Measurements from ENCODE around the gene SCART1. TPM values are rescaled to one million over a fixed set of nuclear protein-coding genes. Genes with fewer than 3 reads are reported as not detected.
"Not testable (repeated sequence)": the region's sequence is repeated elsewhere in the genome, so short reads cannot be mapped to it uniquely, and the experiment has no call there.

SCART1 gene
- total RNA-seq (2014; rRNA removed; shearing (Covaris generic)), result 0.37 and 0.47 TPM in 2 replicates

DNA sequence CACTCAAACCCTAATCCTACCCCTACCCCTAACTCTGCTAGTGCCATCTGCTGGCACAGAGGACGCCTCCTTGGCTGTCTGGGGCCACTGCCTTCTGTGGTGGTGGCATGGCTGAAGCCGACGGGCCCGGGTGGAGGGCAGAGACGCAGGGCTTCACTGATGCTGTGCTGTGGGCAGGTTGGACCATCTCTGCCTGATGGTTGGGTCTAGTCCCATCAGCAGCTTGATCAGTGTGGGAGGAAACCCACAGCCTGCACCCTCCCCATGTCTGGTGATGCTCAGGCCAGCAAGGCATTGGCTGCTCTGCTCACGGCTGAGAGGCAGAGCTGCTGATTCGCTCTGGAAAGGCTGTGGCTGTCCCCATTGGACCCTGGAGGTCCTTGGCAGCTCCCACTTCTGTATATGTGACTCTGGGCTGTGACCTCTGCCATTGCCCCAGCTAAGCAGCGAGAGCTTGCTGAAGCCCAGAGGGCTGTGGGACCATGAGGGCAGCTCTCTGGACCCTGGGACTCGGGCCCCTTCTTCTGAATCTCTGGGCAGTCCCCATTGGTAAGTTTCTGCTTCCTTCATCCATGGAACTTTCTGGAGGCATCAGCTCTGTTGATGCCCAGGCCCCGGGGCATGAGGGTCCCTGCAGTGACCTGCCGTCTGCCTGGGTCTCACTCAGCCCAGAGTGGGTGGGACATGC, at the start of gene SCART1:
Gene SCART1, plus strand, starts transcription at position 430 of the 688 bp plus-strand sequence. Its CDS starts 53 bp downstream, at position 483.
- DNase-seq (ENCODE audit: low spot score), result no peak

DNA sequence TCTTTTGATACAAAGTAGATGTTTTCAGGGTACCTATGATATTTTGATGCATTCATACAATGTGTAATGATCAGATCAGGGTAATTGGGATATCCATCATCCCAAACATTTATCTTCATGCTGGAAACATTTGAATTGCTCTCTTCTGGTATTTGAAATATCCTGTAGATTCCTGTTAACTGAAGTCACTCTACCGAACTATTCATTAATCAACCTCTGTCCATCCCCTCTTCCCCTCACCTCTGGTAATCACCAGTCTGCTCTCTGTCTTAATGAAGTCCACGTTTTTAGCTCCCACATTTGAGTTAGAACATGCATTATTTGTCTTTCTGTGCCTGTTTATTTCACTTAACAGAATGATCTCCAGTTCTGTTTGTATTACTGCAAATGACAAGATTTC, 48.5 kb upstream of the SCART1 start:
- DNase-seq (ENCODE audit: low spot score), result no peak

DNA sequence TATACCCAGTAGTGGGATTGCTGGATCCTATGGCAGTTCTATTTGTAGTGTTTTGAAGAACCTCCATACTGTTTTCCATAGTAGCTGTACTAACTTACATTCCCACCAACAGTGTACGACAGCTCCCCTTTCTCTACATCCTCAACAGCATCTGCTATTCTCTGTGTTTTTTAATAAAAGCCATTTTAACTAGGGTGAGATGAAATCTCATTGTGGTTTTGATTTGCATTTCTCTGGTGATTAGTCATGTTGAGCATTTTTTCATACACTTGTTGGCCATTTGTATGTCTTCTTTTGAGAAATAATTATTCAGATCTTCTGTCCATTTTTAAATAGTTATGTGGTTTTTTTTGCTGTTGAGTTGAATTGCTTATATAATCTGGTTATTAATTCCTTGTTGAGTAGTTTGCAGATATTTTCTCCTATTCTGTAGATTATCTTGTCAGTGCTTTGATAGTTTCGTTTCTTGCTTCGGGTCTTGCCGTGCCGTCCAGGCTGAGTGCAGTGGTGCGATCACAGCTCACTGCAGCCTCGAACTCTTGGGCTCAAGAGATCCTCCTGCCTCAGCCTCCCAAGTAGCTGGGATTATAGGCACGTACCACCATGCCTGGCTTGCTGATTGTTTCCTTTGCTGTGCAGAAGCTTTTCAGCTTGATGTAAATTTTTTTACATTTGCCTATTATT, 47.8 kb upstream of the SCART1 start:
- DNase-seq (ENCODE audit: low spot score), result no peak

DNA sequence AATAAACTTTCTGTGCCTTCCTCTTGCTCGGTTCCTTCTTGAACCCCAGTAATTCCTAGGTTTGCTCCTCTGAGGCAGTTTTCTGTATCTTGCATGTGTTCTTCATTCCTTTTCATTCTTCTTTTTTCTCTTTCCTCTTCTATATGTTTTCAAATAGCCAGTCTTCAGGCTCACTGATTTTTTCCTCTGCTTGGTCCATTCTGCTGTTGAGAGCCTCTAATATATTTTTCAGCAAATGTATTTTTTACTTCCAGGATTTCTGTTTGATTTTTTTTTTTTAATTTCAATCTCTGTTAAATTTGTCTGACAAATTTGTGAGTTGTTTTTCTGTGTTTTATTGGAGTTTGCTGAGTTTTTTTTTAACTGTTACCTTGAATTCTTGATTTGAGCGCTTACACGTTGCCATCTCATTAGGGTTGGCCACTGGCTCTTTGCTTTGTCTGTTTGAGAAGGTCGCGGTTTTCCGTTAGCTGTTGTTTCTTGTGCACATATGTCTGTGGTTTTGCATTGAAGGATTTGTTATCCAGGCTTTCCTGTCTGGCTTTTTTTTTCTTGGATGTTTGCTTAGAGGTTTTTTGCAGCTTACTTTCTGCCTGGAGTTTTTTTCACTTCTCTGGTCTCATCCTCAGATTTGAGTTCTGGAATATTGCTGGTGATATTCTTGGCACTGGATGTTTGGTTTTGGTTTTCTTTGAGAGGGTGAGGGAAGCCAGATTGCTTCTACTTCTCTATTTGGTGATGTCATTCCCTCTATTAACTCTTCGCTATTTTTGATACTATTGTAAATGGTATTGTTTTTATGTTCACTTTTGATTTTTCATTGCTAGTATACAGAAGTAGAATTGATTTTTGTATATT, 42.0 kb upstream of the SCART1 start:
- no peak for DNase-seq (ENCODE audit: low spot score)

DNA sequence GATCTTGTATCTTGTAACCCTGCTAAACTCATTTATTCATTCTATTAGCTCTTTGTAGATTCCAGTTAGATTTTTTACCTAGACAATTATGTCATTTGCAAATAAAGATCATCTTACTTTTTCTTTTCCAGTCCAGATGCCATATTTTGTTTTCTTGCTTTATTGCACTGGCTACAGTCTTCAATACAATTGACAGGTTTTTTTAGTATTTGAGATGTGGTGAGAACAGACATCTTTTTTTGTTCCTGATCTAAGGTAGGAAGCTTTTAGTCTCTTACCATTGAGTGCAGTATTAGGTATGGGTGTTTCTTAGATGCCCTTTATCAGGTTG, 41.4 kb upstream of the SCART1 start:
- no peak for DNase-seq (ENCODE audit: low spot score)

DNA sequence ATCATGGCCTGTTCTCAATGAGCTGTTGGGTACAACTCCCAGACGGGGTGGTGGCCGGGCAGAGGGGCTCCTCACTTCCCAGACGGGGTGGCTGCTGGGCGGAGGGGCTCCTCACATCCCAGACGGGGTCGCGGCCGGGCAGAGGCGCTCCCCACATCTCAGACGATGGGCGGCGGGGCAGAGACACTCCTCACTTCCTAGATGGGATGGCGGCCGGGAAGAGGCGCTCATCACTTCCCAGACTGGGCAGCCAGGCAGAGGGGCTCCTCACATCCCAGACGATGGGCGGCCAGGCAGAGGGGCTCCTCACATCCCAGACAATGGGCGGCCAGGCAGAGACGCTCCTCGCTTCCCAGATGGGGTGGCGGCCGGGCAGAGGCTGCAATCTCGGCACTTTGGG, 39.3 kb upstream of the SCART1 start:
- DNase-seq (ENCODE audit: low spot score), result not testable (repeated sequence)

DNA sequence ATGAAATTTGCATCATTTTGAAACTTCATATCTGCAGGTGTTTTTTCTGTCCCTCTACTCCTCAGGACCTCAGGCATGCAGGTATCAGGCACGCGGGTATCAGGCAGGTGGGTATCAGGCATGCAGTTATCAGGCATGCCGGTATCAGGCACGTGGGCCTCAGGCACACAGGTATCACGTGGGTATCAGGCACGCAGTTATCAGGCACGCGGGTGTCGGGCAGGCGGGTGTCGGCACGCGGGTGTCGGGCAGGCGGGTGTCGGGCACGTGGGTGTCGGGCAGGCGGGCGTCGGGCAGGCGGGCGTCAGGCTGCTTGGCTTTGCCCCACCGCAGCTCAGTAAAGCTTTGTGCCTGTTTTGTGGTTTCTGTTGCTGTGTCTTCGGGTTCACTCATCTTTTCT, 38.0 kb upstream of the SCART1 start:
- DNase-seq (ENCODE audit: low spot score), result no peak

DNA sequence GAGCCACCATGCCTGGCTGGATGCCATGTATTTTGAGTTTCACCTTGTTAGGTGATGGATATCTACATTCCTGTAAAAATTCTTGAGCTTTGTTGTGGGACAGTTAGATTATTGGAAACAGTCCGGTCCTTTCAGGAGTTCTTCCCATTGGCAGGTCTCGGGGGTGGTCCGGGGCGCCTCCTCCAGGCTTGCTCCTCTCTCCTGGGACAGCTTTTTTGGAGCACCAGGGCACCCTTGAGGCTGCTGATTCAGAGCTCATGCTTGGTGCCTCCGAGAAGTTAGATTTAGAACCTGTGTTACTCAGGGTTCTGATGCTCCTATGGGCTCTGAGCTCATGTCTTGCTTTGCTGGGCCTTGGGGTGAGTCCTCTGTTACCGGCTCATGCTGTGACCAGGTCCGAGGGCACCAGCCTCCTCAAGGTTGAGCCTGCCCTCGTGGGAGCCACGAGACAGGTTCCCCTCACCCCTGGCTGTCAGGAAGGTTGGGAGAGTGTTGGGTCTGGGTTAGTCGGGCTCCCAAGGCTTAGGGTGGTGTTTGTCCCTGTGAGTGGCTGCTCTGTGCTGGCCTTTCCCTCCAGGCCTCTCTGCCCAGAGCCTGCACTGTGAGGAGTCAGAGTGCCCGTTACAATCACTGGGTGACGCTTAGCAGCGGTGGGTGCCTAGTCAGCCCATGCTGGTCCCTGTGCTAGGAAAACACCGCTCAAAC, 35.3 kb upstream of the SCART1 start:
- DNase-seq (ENCODE audit: low spot score), result no peak

DNA sequence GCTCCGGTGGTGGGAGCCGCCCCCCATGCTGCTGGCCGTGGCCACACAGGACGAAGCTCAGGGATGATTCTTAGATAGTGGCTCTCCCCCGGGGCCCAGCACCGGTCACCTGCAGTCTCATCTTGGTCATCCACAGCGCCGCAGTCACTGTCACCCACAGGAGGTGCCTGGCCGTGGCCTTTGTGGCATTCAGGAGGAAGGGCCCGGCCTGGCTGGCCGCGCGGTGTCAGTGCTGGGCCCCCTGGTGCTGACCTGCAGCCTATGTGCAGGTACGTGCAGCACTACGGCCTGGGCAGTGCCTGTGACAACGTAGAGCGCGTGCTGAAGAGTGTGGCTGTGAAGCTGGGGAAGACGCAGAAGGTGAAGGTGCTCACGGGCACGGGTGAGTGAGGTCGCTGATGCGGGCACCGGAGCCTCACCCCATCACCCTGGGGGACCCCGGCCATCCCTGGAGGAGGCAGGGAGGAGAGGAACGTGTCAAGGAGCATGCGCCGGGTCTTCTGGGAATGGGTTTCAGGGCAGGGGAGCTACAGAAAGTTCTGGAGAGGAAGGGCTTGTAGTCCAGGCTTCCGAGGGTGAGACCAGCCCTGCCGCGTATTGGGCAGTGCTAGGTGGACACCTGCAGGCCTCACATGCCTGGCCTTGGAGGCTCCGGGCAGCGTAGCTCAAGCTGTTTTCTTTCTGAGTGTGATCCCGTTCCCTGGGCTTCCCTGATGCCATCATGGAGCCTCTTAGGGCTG, 34.4 kb upstream of the SCART1 start:
- no peak for DNase-seq (ENCODE audit: low spot score)

DNA sequence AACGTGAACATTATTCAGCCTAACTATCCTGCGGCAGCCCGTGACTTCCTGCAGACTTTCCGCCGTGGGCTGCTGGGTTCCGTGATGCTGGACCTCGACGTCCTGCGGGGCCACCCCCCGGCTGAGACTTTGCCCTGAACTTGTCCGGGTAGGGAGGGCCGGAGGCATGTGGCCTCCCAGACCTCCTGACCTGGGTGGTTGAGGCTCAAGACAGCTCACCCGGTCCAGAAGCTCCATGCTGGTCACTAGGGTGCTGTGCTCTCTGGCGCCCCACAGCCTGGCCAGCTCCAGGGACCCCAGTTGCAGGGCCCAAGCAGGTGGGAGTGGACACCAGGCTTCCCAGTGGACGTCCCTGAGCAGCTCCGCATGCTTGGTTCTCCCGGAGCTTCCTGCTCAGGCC, 33.7 kb upstream of the SCART1 start:
- no peak for DNase-seq (ENCODE audit: low spot score)

DNA sequence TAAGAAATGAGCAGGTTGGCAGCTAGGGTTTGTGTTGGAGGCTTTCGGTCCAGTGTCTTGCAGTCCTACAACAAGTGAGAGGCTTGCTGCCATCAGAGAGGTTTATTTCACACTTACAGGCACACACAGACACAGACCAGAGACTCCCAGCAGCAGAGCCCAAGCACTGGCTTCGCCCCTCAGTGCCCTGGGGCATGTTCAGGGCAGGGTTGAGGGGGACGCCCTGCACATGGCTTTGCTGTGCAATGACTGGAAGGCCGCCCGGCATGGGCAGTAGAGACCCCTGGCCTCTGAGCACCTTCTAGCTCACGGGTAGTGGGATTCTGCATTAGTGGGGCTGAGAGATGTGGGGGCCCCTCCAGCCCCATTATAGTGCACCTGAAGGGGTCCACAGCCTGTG, 33.2 kb upstream of the SCART1 start:
- no peak for DNase-seq (ENCODE audit: low spot score)

DNA sequence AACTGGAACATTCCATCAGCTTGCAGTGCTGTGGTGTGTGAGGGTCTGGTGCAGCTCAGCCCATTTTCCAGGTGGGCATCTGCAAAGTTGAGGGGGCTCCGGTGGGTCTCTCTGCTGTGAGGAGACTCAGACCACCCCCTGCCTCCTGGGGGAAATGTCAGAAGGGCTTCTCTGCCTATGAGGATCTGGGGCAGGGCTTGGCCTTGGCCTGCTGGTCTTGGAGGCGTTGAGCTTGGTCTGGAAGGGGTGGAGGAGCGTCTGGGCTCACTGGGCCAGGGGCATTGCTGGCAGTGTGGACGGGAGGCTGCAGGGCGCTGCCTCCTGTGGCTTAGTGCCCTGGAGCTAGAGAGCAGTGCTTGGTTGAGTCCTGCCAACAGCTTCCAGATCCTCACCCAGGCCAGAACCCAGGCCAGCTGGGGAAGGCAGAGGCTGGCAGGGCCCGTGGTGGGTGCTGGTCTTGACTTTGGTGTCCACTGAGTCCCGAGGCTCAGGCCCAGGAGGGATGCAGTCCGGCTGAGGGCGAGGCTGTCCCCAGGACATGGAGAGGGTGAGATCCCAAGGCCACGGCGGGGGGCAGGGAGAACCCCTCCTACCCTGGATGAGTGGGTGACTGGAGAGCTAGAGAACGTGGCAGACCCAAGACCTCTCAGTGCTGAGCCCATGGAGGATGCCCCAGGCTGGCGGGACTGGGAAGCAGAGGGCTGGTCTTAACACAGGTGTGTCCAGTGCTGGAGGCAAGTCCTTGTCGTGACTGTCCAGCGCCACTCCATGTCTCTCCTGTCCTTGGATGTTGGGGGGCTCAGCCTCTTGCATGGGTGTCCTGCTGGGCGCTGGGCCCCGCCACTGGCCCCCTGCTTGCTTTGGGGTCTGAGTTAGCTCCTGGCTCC, 32.2 kb upstream of the SCART1 start:
- DNase-seq (ENCODE audit: low spot score), result no peak

DNA sequence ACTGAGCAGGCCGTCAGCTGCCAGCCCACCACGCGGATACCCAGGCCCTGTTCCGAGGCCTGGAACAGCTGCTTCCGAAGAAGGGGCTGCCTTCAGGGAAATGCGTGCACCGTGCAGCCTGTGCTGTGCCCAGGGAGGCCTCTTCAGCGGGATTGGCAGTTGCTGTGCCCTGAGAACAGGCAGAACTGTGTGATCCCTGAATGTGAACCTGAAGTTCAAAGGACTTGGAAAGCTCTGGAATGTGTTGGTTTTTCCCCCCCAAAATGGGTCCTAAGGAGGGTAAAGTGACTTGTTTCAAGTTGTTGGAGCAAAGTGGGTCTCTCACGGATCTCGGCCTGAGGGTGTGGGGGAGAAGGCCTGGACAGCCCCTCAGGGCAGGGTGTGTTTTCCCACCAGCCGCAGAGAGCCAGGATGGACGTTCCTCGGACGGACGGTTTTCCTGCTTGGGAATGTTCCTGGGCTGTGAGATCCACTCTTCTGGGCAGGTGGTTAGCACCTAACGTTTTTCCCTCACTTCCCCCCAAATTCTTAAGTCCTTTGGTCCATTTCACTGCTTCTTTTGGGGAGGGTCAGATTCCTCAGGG, 31.4 kb upstream of the SCART1 start:
- DNase-seq (ENCODE audit: low spot score), result no peak

DNA sequence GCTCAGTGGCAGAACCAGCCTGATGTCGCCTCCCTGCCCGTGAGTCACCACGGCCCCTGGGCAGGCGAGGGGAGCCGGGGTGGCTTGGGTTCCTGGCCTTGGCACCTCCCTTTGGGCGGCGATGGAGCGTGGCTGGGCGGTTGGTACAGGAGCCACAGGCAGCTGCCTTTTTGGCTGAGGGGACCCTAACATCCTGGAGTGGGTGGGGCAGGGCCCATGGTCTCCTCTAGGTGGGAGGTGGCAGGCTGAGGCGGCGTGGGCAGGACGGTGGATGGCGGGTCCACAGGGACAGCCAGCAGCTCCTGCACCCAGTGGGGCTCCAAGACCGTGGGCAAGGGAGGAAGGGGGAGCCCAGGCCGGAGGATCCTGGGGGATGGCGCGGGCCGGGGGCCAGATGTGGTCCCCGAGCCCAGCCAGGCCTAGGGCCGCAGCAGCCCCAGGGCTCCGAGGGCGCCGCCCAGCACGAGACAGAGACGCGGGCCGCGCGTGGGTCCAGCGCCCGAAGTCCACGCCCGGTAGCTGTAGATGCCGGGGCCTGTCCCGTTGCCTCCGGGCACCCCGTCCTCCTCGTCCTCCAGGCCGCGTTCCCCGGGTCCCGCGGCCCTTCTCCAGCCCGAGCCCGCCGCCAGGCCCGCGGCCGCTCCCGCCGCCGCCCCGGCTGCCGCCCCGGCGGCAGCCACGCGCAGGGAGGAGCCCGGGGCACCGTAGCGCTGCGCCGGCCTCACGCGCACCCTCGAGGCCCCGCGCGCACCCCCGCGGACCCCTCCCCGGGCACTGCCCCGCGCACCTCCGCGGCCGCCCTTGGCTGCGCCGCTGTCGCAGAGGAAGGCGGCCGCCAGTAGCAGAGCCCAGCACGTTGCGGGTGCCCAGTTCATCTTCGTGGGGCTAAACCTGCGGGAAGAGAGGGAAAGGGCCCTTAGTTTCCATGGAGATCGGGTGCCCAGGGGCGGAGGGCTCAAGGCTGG, 30.7 kb upstream of the SCART1 start:
- no peak for DNase-seq (ENCODE audit: low spot score)

DNA sequence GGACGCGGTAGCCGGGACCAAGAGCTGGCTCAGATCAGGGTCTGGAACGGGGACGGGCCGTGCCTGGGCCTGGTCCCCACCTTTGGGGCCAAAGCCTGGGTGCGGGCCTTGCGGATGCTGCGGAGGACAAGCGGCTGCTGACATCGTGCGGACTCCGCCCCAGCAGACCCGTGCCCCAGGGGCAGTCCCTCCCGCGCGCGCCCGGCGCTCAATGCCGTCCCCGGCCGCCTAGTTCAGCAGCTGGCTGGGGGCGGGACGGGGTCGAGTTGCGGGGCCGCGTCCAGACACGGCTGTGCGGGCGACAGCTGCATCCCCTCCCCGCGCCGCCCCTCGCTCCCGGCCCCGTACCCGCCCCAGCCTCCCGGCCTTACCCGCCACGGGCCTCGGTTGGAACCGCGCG, 29.6 kb upstream of the SCART1 start:
- DNase-seq (ENCODE audit: low spot score), result not testable (repeated sequence)

DNA sequence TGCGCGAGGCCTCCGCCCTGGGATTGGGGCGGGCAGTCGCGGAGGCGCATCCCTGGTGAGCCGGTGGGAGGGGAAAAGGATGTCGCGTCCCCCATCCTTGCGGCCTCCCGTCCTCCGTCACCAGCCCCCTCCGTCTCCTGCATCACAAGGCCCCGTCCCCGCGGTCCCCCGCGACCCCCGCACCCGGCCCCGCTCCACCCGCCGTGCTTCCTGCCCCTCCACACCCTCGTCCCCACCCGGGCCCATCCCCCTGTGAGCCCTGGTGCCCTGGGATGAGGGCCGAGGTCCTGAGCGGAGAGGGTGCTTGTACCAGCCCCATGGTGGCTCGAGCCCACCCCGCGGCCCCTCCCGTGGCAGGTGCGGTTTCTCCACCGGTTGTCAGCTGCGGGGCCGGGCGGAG, 29.1 kb upstream of the SCART1 start, which contains the start of gene SPRN:
Gene SPRN, minus strand, starts transcription at position 25 of the 400 bp plus-strand sequence. CDS start 944 bp downstream, outside the sequence.
- DNase-seq (ENCODE audit: low spot score), result not testable (repeated sequence)

DNA sequence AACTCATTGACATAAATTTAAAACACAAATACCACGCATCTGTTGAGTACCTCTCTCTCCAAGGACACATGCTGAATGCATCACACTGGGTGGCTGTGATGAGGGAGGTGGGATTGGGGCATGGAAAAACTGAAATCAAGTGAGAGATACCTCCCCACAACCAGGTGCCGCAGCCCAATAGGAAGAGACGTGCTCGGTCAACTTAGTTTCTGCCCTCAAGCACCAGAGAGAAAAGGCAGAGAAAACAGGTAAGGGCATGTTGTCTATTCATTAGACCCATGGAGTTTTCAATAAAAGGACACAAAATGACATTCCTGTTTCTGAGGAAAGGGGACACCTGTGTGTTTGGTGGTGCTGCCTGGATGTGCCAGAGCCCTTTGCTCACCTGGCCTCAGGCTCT, 24.2 kb upstream of the SCART1 start:
- DNase-seq (ENCODE audit: low spot score), result not testable (repeated sequence)

DNA sequence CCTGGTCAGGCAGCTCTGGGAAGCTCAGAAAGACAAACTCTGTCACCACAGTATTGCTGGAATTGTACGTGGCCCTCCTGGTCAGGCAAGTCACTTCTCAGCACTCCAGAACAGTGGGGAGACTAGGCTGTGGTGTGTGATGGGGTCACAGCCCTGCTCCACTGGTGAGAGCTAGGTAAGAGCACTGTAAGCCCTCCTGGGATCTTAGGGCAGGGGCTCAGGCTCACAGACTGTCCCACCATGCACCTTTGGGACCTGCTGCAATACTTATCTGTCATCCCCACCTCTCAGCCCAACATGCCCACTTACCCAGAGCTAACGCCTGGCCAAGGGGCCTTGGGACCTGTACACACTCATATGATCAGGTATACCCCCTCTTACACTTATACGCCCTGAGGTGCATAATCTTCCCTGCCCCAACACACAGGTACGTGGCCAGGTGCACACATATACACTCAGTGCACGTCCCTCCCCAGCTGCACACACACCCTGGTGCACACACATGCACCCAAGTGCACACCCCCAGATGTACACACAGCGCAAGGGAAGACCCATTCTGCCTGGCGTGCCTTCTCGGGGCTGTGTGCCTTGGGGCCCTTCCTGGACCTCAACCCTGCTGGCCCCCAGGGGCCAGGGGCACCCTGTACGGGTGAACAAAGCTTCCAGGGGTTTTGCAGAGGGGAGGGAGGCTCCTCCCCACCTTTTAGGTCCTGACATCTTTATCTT, 21.7 kb upstream of the SCART1 start:
- DNase-seq (ENCODE audit: low spot score), result not testable (repeated sequence)
